Caco-2 (cell line): ENCODE results near the gene MED13L. TPM values are rescaled to one million over a fixed set of nuclear protein-coding genes. Genes with fewer than 3 reads are reported as not detected.

ENCODE experiments used
- BruUV-seq: library from RNA; stranded (reverse); fragments of 400-500 nt; replicated peaks from 2 replicates; lab custom pipeline; 2021; lab: Mats Ljungman, UMichigan
- CTCF ChIA-PET: fragments of 300-600 bp; sonication (Branson Sonifier 250); formaldehyde crosslinking; loops from one replicate; lab custom pipeline; 2022; ENCODE audit warnings: antibody characterized with exemption; lab: Charles Lee
- POLR2A ChIA-PET: fragments of 300-600 bp; sonication (Branson Sonifier 250); formaldehyde crosslinking; loops from one replicate; lab custom pipeline; 2022; ENCODE audit warnings: antibody characterized with exemption; lab: Charles Lee
- DNase-seq, 2 experiments: peaks; one replicate each; pipeline versions ENCODE4 v3.0.0 to v3.0.0-alpha.2; 2020 to 2022
- H3K27me3 ChIP-seq: replicated peaks from 2 replicates; pipeline ENCODE4 v1.6.0; 2011; ENCODE audit warnings: low read length; ENCODE audit not compliant: control insufficient read depth, insufficient read depth
- H3K36me3 ChIP-seq: 2 replicates; pipeline ENCODE4 v1.5.1; 2011; ENCODE audit warnings: low read length; ENCODE audit not compliant: control insufficient read depth, insufficient read depth
- H3K4me1 ChIP-seq: fragments of 250-450 bp; sonication (Bioruptor Pico); 2 replicates; pipeline ENCODE4 v1.5.1; 2020; ENCODE audit warnings: mild to moderate bottlenecking
- H3K4me3 ChIP-seq: 2 replicates; pipeline ENCODE4 v1.5.1; 2011; ENCODE audit warnings: low read depth, mild to moderate bottlenecking, control low read depth, low read length
- H3K9me3 ChIP-seq: fragments of 250-450 bp; sonication (Bioruptor Pico); 2 replicates; pipeline ENCODE4 v1.5.1; 2020; ENCODE audit warnings: mild to moderate bottlenecking, moderate library complexity
- H3K27ac Mint-ChIP-seq: one replicate; pipeline ENCODE4 v1.8.0; 2022; ENCODE audit warnings: mixed read lengths; ENCODE audit not compliant: unreplicated experiment
- H3K27me3 Mint-ChIP-seq: one replicate; pipeline ENCODE4 v1.8.0; 2022; ENCODE audit warnings: mixed read lengths; ENCODE audit not compliant: insufficient read depth, unreplicated experiment
- H3K36me3 Mint-ChIP-seq: one replicate; pipeline ENCODE4 v1.8.0; 2022; ENCODE audit warnings: mild to moderate bottlenecking, mixed read lengths; ENCODE audit not compliant: insufficient read depth, unreplicated experiment
- H3K4me1 Mint-ChIP-seq: one replicate; pipeline ENCODE4 v1.8.0; 2022; ENCODE audit warnings: low read depth, mixed read lengths; ENCODE audit not compliant: unreplicated experiment
- H3K4me3 Mint-ChIP-seq: one replicate; pipeline ENCODE4 v1.8.0; 2022; ENCODE audit warnings: mild to moderate bottlenecking, moderate library complexity, mixed read lengths; ENCODE audit not compliant: unreplicated experiment
- H3K9me3 Mint-ChIP-seq: one replicate; pipeline ENCODE4 v1.8.0; 2022; ENCODE audit warnings: mixed read lengths; ENCODE audit not compliant: unreplicated experiment
- CTCF ChIP-seq, 2 experiments: fragments of 200-600 bp in 1 of 2; IDR thresholded peaks; 1 replicate in 1 of 2; 2 replicates in 1 of 2; pipeline versions ENCODE4 v1.5.1 to v1.8.0; 2011 to 2022; ENCODE audit warnings: antibody characterized with exemption in 1 of 2, control low read depth in 1 of 2, inconsistent platforms in 1 of 2, low read depth in 1 of 2, low read length in 1 of 2, mild to moderate bottlenecking in 1 of 2, moderate library complexity in 1 of 2; ENCODE audit not compliant: insufficient read depth in 1 of 2, severe bottlenecking in 1 of 2, unreplicated experiment in 1 of 2
- intact Hi-C: fragments of 100-400 bp; cut with micrococcal nuclease; formaldehyde crosslinking; loops from one replicate; pipeline ENCODE4 v1.10.0; 2022; ENCODE audit not compliant: unreplicated experiment
- total RNA-seq: library from RNA; stranded (reverse); gene quantifications from 2 replicates; pipeline ENCODE4 v1.2.3, GENCODE V29; 2022

MED13L gene
- total RNA-seq, 1 experiment from 2014 or later, result 160 TPM

- no peak for DNase-seq
- no peaks in the 10 kb centered on the region for H3K9me3 ChIP-seq
- TF ChIP-seq CTCF (IDR thresholded peaks at IDR 0.05; ENCODE audit: insufficient read depth in 1 of 2, low read depth in 1 of 2, low read length in 1 of 2, severe bottlenecking in 1 of 2, unreplicated experiment in 1 of 2), result no peak
- Mint-ChIP-seq H3K27ac (no peak overlapping the region), H3K36me3 (no peaks in the 10 kb centered on the region), H3K27me3 (no peaks in the 10 kb centered on the region), H3K9me3 (no peaks in the 10 kb centered on the region), H3K4me3 (no peak overlapping the region), H3K4me1 (peaks cover 25% of the 10 kb centered on the region)
- no peaks in the 10 kb centered on the region; the same call in 1 of the 2 replicates for H3K36me3 ChIP-seq
- CTCF ChIA-PET, result no interaction called here
- POLR2A ChIA-PET, result no interaction called here
- intact Hi-C loops, result no loop called here
- no peaks in the 10 kb centered on the region; the same call in 1 of the 2 replicates for H3K4me1 ChIP-seq
- no peak overlapping the region for H3K4me3 ChIP-seq
- no peaks in the 10 kb centered on the region for H3K27me3 ChIP-seq
- no TSS peak for BruUV-seq
Measured at GRCh38 chr12:116127859-116128258, 149.6 kb downstream of the MED13L start.

- Histone ChIP-seq H3K36me3 (no peaks in the 10 kb centered on the region; the same call in 1 of the 2 replicates), H3K27me3 (no peaks in the 10 kb centered on the region), H3K9me3 (no peaks in the 10 kb centered on the region), H3K4me3 (no peak overlapping the region), H3K4me1 (peaks cover 10% of the 10 kb centered on the region)
- no TSS peak for BruUV-seq
- no peaks in the 10 kb centered on the region for H3K9me3 Mint-ChIP-seq
- no peak for TF ChIP-seq CTCF (IDR thresholded peaks at IDR 0.05; ENCODE audit: insufficient read depth in 1 of 2, low read depth in 1 of 2, low read length in 1 of 2, severe bottlenecking in 1 of 2, unreplicated experiment in 1 of 2)
- ChIA-PET POLR2A (no interaction called here), CTCF (no interaction called here)
- no peak overlapping the region for H3K4me3 Mint-ChIP-seq
- H3K27me3 Mint-ChIP-seq, result no peaks in the 10 kb centered on the region
- no peak overlapping the region for H3K27ac Mint-ChIP-seq
- no peaks in the 10 kb centered on the region for H3K36me3 Mint-ChIP-seq
- peaks cover 28% of the 10 kb centered on the region for H3K4me1 Mint-ChIP-seq
- DNase-seq, result no peak
- intact Hi-C loops, result no loop called here
Measured at GRCh38 chr12:116126610-116127009, 150.9 kb downstream of the MED13L start.

- Mint-ChIP-seq H3K27me3 (no peaks in the 10 kb centered on the region), H3K36me3 (no peaks in the 10 kb centered on the region), H3K4me1 (peaks cover 28% of the 10 kb centered on the region), H3K27ac (no peak overlapping the region), H3K9me3 (no peaks in the 10 kb centered on the region), H3K4me3 (no peak overlapping the region)
- intact Hi-C loops, result no loop called here
- no peak for TF ChIP-seq CTCF (IDR thresholded peaks at IDR 0.05; ENCODE audit: insufficient read depth in 1 of 2, low read depth in 1 of 2, low read length in 1 of 2, severe bottlenecking in 1 of 2, unreplicated experiment in 1 of 2)
- no peaks in the 10 kb centered on the region for H3K27me3 ChIP-seq
- no peak overlapping the region for H3K4me3 ChIP-seq
- ChIA-PET CTCF (no interaction called here), POLR2A (no interaction called here)
- peaks cover 14% of the 10 kb centered on the region for H3K4me1 ChIP-seq
- H3K9me3 ChIP-seq, result no peaks in the 10 kb centered on the region
- no peaks in the 10 kb centered on the region; the same call in 1 of the 2 replicates for H3K36me3 ChIP-seq
- DNase-seq, result no peak
- no TSS peak for BruUV-seq
Measured at GRCh38 chr12:116125956-116126566, 151.4 kb downstream of the MED13L start.
